Neuronal stem cell (in vitro differentiated cells): ENCODE measurements around the gene TNNT1.
A peak's percentile ranks its signal among the peaks of the same experiment; 100 is the strongest.

ENCODE experiments used
- DNase-seq: peaks from one replicate; pipeline ENCODE4 v3.0.0-alpha.2; 2013; ENCODE audit warnings: low spot score
- H2AFZ ChIP-seq: one replicate; pipeline ENCODE4 v1.6.1; 2013; ENCODE audit warnings: mild to moderate bottlenecking, low read length, inconsistent platforms
- H2AK5ac ChIP-seq: 2 replicates; pipeline ENCODE4 v1.6.1; 2013; ENCODE audit warnings: low read depth, mild to moderate bottlenecking, inconsistent platforms, low read length, moderate library complexity, mixed read lengths
- H2BK120ac ChIP-seq: 2 replicates; pipeline ENCODE4 v1.6.1; 2013; ENCODE audit warnings: low read depth, mild to moderate bottlenecking, inconsistent platforms, low read length, moderate library complexity, mixed read lengths
- H2BK12ac ChIP-seq: one replicate; pipeline ENCODE4 v1.6.1; 2013; ENCODE audit warnings: low read length, inconsistent platforms
- H2BK15ac ChIP-seq: 2 replicates; pipeline ENCODE4 v1.6.1; 2013; ENCODE audit warnings: mild to moderate bottlenecking, low read length, inconsistent platforms, mixed read lengths
- H2BK5ac ChIP-seq: one replicate; pipeline ENCODE4 v1.6.1; 2013; ENCODE audit warnings: inconsistent platforms, mild to moderate bottlenecking, low read length, moderate library complexity
- H3K14ac ChIP-seq: one replicate; pipeline ENCODE4 v1.6.1; 2013; ENCODE audit warnings: low read length, inconsistent platforms
- H3K18ac ChIP-seq: 2 replicates; pipeline ENCODE4 v1.6.1; 2013; ENCODE audit warnings: low read length, inconsistent platforms
- H3K23ac ChIP-seq: 2 replicates; pipeline ENCODE4 v1.6.1; 2013; ENCODE audit warnings: low read depth, mild to moderate bottlenecking, mixed read lengths, low read length, inconsistent platforms; ENCODE audit not compliant: poor library complexity
- H3K27ac ChIP-seq: replicated peaks from 3 replicates; pipeline ENCODE4 v1.5.1; 2013; ENCODE audit warnings: low read length, inconsistent platforms
- H3K27me3 ChIP-seq, 3 experiments: 2 replicates each; pipeline ENCODE4 v1.6.1; 2013; ENCODE audit warnings: low read length in 3 of 3, mild to moderate bottlenecking in 2 of 3, inconsistent platforms in 1 of 3, low read depth in 1 of 3, mixed read lengths in 1 of 3, moderate library complexity in 1 of 3; ENCODE audit not compliant: control insufficient read depth in 3 of 3, insufficient read depth in 3 of 3
- H3K36me3 ChIP-seq, 2 donors: replicated peaks in 1 of 2; 2 replicates each; pipeline ENCODE4 v1.6.1; 2013; ENCODE audit warnings: low read length in 2 of 2; ENCODE audit not compliant: control insufficient read depth in 2 of 2, insufficient read depth in 2 of 2
- H3K4ac ChIP-seq: 2 replicates; pipeline ENCODE4 v1.6.1; 2013; ENCODE audit warnings: inconsistent platforms, mild to moderate bottlenecking, low read length, moderate library complexity
- H3K4me1 ChIP-seq, 2 donors: 1 replicate in 1 of 2; 2 replicates in 1 of 2; pipeline ENCODE4 v1.6.1; 2013; ENCODE audit warnings: low read length in 2 of 2, low read depth in 1 of 2; ENCODE audit not compliant: control insufficient read depth in 2 of 2, insufficient read depth in 1 of 2
- H3K4me2 ChIP-seq: one replicate; pipeline ENCODE4 v1.6.1; 2013; ENCODE audit warnings: mild to moderate bottlenecking, low read length, inconsistent platforms; ENCODE audit not compliant: insufficient read depth, poor library complexity, severe bottlenecking
- H3K4me3 ChIP-seq, 2 donors: 2 replicates each; pipeline ENCODE4 v1.5.1; 2013; ENCODE audit warnings: low read length in 2 of 2, mild to moderate bottlenecking in 2 of 2, inconsistent platforms in 1 of 2, moderate library complexity in 1 of 2
- H3K79me1 ChIP-seq: one replicate; pipeline ENCODE4 v1.6.1; 2013; ENCODE audit warnings: low read depth, mild to moderate bottlenecking, inconsistent platforms, low read length, moderate library complexity
- H3K9ac ChIP-seq: one replicate; pipeline ENCODE4 v1.6.1; 2013; ENCODE audit warnings: mild to moderate bottlenecking, low read depth, low read length, inconsistent platforms; ENCODE audit not compliant: poor library complexity
- H3K9me3 ChIP-seq, 2 donors: replicated peaks in 1 of 2; 2 replicates each; pipeline versions ENCODE3 to v1.6.1; 2013; ENCODE audit warnings: low read length in 2 of 2, mild to moderate bottlenecking in 2 of 2, inconsistent platforms in 1 of 2, low read depth in 1 of 2, mixed read lengths in 1 of 2, moderate library complexity in 1 of 2; ENCODE audit not compliant: control insufficient read depth in 2 of 2, insufficient read depth in 1 of 2
- H4K8ac ChIP-seq: one replicate; pipeline ENCODE4 v1.6.1; 2013; ENCODE audit warnings: low read depth, mild to moderate bottlenecking, inconsistent platforms, low read length, moderate library complexity
- H4K91ac ChIP-seq: one replicate; pipeline ENCODE4 v1.6.1; 2013; ENCODE audit warnings: low read length, low read depth, mild to moderate bottlenecking, inconsistent platforms; ENCODE audit not compliant: poor library complexity
- WGBS, 2 donors: extraction: QIAGEN DNeasy Blood & Tissue Kit; methylation state at CpG; one replicate each; pipeline ENCODE4 v1.1.7; 2013; ENCODE audit warnings: missing lambda C conversion rate in 2 of 2, mixed read lengths in 1 of 2; ENCODE audit not compliant: insufficient read length in 2 of 2, insufficient replicate concordance in 1 of 2; ENCODE audit errors: extremely low coverage in 2 of 2; 5-methylcytosine and 5-hydroxymethylcytosine counted together

The TNNT1 gene

DNA sequence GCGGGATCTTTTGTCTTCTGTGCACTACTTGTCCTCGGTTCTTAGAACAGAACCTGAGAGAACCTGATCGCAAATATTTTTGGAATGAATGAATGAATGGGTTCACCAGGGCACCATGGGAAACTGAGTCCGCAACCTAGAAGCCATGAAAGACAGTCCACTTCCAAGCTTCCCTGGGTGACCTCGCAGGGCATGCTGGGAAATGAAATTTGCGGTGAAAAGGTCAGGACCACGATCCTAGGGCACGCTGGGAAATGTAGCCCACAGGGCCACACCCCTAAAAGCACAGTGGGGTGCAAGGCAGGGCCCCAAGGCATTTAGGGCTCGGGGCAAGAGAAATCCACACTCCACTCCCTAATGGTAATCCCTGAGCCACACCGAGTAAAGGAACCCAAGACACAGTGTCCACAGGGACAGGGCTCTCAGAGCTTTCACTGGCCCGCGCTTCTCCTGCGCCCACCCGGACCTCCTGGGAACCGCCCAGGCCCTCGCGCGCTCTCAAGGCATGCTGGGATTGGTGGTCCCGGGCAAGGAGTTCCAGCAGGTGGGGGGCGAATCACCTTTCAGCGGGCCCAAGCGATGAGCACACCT is 30.5 kb downstream of the TNNT1 start:
- H2AFZ ChIP-seq: peak overlapping the region; percentile 93
- no peak overlapping the region for H2BK120ac ChIP-seq
- H4K8ac ChIP-seq: no peak overlapping the region
- H3K36me3 ChIP-seq: no peaks in the 10 kb centered on the region
- no peak overlapping the region for H2BK5ac ChIP-seq
- H3K9me3 ChIP-seq: no peaks in the 10 kb centered on the region
- peaks cover 17% of the 10 kb centered on the region for H3K79me1 ChIP-seq
- peak overlapping the region; percentile 65 to 83 for H3K4me3 ChIP-seq
- no peak overlapping the region for H4K91ac ChIP-seq
- H3K27me3 ChIP-seq: peaks cover 0 to 17% (median 0%) of the 10 kb centered on the region in 3 experiments
- H3K4ac ChIP-seq: no peak overlapping the region
- H3K9ac ChIP-seq: no peak overlapping the region
- H3K14ac ChIP-seq: no peak overlapping the region
- peak overlapping the region; percentile 14 for H3K23ac ChIP-seq
- peak overlapping the region; percentile 55 for H3K18ac ChIP-seq
- no CpG with 5 or more reads among the region's 22 CpGs for WGBS, 2 donors
- peak overlapping the region; percentile 64 for H3K4me2 ChIP-seq
- no peak overlapping the region for H2BK12ac ChIP-seq
- H3K4me1 ChIP-seq: peaks cover 27 to 28% of the 10 kb centered on the region in 2 donors
- DNase-seq: peak; percentile 75
- H2AK5ac ChIP-seq: no peak overlapping the region
- no peak overlapping the region for H2BK15ac ChIP-seq
- H3K27ac ChIP-seq: peak overlapping the region; percentile 48

DNA sequence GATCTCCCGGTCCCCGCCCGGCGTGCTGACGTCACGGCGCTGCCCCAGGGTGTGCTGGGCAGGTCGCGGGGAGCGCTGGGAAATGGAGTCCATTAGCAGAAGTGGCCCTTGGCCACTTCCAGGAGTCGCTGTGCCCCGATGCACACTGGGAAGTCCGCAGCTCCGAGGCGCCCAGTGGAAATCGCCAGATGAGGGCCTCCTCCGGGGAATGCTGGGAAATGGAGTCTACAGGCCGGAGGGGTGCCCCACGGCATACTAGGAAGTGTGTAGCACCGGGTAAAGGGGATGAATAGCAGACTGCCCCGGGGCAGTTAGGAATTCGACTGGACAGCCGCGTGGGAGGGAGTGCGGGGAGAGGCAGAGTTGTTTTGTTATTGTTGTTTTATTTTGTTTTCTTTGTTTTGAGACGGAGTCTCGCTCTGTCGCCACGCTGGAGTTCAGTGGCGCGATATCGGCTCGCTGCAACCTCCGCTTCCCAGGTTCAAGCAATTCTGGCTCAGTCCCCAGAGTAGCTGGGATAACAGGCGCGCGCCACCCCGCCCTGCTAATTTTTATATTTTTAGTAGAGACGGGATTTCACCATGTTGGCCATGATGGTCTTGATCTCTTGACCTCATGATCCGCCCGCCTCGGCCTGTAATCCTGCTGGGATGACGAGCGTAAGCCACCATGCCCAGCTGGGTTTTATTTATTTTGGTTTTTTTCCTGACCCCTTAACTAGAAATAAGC is 31.2 kb downstream of the TNNT1 start:
- peaks cover 34% of the 10 kb centered on the region in 2 donors for H3K4me1 ChIP-seq
- H3K79me1 ChIP-seq: peaks cover 22% of the 10 kb centered on the region
- DNase-seq: peak; percentile 97
- H3K18ac ChIP-seq: peak overlapping the region; percentile 62
- peak overlapping the region; percentile 20 for H3K23ac ChIP-seq
- WGBS, 2 donors: no CpG with 5 or more reads among the region's 44 CpGs
- H3K9ac ChIP-seq: no peak overlapping the region
- no peak overlapping the region for H3K4ac ChIP-seq
- H3K36me3 ChIP-seq: peaks cover 0 to under 1% of the 10 kb centered on the region in 2 donors
- H3K27ac ChIP-seq: peak overlapping the region; percentile 56
- no peaks in the 10 kb centered on the region for H3K9me3 ChIP-seq
- no peak overlapping the region for H4K91ac ChIP-seq
- H3K27me3 ChIP-seq: peaks cover 0 to 13% (median 0%) of the 10 kb centered on the region in 3 experiments
- no peak overlapping the region for H3K14ac ChIP-seq
- peak overlapping the region; percentile 64 for H3K4me2 ChIP-seq
- H2BK120ac ChIP-seq: no peak overlapping the region
- no peak overlapping the region for H2BK12ac ChIP-seq
- H2BK5ac ChIP-seq: peak overlapping the region; percentile 67
- H3K4me3 ChIP-seq: peak overlapping the region; percentile 65 to 79
- H2AK5ac ChIP-seq: no peak overlapping the region
- H2BK15ac ChIP-seq: peak overlapping the region; percentile 21
- no peak overlapping the region for H4K8ac ChIP-seq
- H2AFZ ChIP-seq: peak overlapping the region; percentile 93

DNA sequence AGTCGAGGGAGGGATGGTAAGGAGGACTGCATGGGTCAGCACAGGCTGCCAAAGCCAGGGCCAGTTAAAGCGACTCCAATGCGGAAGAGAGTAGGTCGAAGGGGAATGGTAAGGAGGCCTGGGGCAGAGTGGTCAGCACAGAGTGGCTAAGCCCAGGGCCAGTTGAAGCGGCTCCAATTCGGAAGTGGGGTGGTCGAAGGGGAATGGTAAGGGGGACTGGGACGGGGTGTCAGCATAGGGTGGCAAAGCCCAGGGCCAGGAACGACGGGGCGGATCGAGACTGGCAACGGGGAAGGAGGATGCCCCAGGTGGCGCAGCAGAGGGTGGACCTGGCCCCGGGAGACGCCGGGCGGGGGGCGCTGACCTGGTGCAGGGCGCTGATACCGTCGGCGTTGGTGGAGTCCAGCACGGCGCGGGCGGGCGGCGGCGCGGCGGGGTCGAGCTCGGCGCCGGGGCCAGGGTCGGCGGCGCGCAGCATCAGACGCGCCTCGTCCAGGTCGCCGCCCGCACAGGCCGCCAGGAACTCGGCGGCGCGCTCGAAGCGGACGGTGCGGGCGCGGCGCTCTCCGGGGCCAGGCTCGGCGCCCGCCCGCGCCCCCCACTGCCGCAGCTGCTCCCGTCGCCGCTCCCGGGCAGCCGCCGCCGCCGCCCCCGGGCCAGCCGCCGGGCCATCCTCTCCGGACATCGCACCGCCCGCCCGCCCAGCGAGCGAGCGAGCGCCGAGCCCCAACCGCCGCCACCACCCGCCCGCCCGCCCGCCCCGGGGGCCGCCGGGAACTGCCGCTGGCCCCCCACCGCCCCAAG is 31.9 kb downstream of the TNNT1 start, which contains the start of gene PPP1R12C:
Gene PPP1R12C, minus strand, starts transcription at position 779 of the 804 bp plus-strand sequence. Its CDS starts 94 bp downstream, at position 685.
- Histone ChIP-seq H3K23ac (peak within 1 kb of the TSS; percentile 83), H2BK5ac (peak within 1 kb of the TSS; percentile 67), H4K8ac (peak within 1 kb of the TSS; percentile 26), H2BK15ac (peak within 1 kb of the TSS; percentile 21), H3K18ac (peak within 1 kb of the TSS; percentile 97), H3K14ac (peak within 1 kb of the TSS; percentile 94), H3K27me3 (peaks cover 0 to 6% (median 0%) of the 10 kb centered on the region in 3 experiments), H2BK12ac (no peak within 1 kb of the TSS), H3K9ac (peak within 1 kb of the TSS; percentile 99), H3K9me3 (no peaks in the 10 kb centered on the region), H3K4ac (peak within 1 kb of the TSS; percentile 66), H3K4me3 (peak within 1 kb of the TSS; percentile 65 to 98), H3K79me1 (peaks cover 30% of the 10 kb centered on the region), H2AFZ (peak within 1 kb of the TSS; percentile 93), H2AK5ac (peak within 1 kb of the TSS; percentile 97), H3K36me3 (peaks cover 0 to 9% of the 10 kb centered on the region in 2 donors), H2BK120ac (peak within 1 kb of the TSS; percentile 32), H3K4me2 (peak within 1 kb of the TSS; percentile 99), H3K4me1 (peaks cover 35 to 37% of the 10 kb centered on the region in 2 donors), H4K91ac (no peak within 1 kb of the TSS), H3K27ac (peak within 1 kb of the TSS; percentile 56)
- no peak for DNase-seq
- no CpG with 5 or more reads among the region's 97 CpGs for WGBS, 2 donors
